Epithelial cell of proximal tubule (primary cell): ENCODE results near the gene IQCB1. TPM values are rescaled to one million over a fixed set of nuclear protein-coding genes. Genes with fewer than 3 reads are reported as not detected.

Experiments
- DNase-seq: peaks from one replicate; pipeline ENCODE4 v3.0.0-alpha.2; 2011; ENCODE audit warnings: low read depth
- H3K4me3 ChIP-seq: 2 replicates; pipeline ENCODE4 v1.5.1; 2011; ENCODE audit warnings: low read depth, mild to moderate bottlenecking, low read length
- total RNA-seq: library from RNA; depleted of rRNA; stranded (reverse); fragments of >200 nt; gene quantifications from 2 replicates; pipeline ENCODE4 v1.2.3, GENCODE V29; 2015
- TF ChIP-seq, protein P1 (sequence below): conservative IDR thresholded peaks from 2 replicates; pipeline ENCODE4 v1.5.1; 2012; ENCODE audit warnings: low read depth, mild to moderate bottlenecking, low read length

Gene IQCB1
- total RNA-seq, 1 donor from 2014 or later: 19.5 TPM

DNA sequence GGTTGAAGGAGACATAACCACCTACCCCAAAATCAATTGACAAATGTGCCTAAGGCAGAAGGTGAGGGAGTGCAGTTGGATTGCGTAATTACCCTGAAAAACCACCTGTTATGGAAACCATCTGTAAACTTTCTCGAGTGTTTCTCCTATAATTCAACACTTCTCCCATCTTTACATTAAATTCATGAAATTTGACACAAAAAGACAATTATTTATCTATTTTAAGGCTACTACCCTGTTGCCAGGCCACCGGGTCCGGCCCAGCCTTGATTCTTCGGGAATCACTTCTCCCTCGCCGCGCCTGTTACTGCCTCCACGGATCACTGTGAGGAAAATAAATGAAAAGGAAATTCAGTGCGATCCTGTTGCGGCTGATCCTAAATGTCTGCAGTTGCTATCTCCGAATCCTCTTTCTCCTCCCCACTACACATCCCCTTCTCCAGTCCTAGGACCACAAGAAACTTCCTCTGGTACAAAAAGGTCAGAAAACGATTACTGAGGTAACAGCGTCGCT, 646 bp downstream of the IQCB1 start:
- no peak for DNase-seq
- H3K4me3 ChIP-seq: peak overlapping the region; percentile 95
- TF ChIP-seq, protein P1, sequence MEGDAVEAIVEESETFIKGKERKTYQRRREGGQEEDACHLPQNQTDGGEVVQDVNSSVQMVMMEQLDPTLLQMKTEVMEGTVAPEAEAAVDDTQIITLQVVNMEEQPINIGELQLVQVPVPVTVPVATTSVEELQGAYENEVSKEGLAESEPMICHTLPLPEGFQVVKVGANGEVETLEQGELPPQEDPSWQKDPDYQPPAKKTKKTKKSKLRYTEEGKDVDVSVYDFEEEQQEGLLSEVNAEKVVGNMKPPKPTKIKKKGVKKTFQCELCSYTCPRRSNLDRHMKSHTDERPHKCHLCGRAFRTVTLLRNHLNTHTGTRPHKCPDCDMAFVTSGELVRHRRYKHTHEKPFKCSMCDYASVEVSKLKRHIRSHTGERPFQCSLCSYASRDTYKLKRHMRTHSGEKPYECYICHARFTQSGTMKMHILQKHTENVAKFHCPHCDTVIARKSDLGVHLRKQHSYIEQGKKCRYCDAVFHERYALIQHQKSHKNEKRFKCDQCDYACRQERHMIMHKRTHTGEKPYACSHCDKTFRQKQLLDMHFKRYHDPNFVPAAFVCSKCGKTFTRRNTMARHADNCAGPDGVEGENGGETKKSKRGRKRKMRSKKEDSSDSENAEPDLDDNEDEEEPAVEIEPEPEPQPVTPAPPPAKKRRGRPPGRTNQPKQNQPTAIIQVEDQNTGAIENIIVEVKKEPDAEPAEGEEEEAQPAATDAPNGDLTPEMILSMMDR: no peak

DNA sequence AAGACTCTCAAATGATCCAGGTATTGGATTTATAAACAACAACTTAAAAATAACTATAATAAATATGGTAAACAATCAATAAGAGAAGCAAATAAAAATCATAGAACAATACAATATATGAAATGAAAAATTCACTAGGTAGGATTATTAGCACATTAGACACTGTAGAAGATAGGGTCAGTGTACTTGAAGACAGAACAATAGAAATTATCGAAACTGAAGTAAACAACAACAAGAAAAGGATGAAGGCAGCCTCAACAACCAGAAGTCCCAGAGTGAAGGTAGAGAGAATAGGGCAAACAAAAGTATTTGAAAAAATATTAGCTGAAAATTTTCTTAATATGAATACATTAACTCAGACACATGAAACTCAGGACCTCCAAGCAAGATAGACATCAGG, 11.9 kb downstream of the IQCB1 start:
- no peak for DNase-seq
- no peak overlapping the region for H3K4me3 ChIP-seq
- TF ChIP-seq, protein P1: no peak

DNA sequence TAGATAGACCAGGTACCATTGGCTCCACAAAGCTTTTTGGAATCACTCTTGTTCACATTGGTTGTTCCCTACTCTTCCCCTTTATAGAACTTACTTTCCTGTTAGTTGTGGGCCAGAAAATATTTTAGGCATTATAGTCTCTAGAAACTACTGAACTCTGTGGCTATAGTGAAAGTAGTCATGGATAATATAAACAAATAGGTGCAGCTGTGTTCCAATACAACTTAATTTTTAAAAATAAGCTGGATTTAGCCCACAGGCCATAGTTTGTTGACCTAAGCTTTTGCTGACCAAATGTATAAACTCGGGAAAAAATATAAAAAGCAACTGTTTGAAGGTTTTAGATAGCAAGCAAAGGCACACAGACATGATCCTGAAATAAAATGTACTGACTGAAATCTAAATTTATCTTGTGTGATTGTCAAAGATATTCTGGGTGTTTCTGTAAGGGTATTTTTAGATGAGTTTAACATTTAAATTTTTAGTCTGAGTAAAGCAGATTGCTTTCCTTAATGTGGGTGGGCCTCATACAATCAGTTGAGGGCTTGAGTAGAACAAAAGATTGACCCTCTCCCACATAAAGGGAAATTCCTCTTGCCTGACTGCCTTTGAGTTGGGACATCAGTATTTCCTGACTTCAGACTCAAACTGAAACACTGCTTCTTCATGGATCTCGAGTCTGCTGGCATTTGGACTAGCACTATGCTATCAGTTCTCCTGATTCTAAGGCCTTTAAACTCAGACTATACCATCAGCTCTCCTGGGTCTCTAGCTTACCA, 13.2 kb downstream of the IQCB1 start:
- no peak for DNase-seq
- H3K4me3 ChIP-seq: no peak overlapping the region
- TF ChIP-seq, protein P1: no peak

DNA sequence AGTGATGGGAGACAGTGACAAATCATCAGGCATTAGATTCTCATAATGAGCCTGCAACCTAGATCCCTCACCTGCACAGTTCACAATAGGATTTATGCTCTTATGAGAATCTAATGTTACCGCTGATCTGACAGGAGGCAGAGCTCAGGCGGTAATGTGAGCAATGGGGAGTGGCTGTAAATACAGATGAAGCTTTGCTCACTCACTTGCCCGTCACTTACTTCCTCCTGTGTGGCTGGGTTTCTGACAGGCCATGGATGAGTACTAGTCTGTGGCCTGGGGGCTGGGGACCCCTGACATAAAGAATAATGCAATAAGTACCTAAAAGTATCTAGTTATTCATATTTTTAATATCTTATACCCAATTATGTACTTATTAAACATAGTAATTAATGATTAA, 15.6 kb downstream of the IQCB1 start:
- TF ChIP-seq, protein P1: no peak
- H3K4me3 ChIP-seq: no peak overlapping the region
- DNase-seq: no peak

DNA sequence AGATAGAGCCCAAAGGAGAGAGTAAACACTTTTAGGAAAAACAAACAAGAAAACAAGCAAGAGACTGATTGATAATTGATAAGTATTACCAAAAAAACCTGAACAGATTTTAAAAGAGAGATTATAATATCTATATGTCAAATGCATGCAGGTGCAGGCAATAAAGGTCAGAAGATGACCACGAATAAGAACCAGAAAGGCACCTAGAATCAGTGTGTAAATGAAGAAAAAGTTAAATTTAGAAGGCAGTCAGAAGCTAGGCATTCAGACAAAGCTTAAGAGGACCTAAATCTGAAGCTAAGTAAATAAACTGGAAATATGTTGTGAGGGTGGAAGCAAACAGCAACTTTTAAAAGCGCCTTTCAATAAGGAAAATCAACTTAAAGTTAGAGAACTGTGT, 16.3 kb downstream of the IQCB1 start:
- no peak overlapping the region for H3K4me3 ChIP-seq
- no peak for DNase-seq
- TF ChIP-seq, protein P1: no peak

DNA sequence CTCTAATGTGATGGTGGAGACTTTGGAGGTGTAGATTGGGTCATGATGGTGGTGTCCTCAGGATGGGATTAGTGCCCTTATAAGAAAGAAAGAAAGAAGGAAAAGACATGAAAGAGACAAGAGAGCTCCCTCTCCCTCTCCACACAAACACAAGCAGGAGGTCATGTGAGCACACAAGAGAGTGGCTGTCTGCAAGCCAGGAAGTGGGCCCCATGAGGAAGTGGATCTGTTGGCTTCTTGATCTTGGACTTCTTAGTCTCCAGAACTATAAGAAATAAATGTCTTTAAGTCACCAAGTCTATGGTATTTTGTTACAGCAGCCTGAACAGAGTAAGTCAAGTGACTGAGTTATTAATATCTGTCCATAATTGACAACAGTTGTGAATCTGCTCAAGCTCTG, 17.1 kb downstream of the IQCB1 start:
- no peak overlapping the region for H3K4me3 ChIP-seq
- TF ChIP-seq, protein P1: no peak
- DNase-seq: no peak

DNA sequence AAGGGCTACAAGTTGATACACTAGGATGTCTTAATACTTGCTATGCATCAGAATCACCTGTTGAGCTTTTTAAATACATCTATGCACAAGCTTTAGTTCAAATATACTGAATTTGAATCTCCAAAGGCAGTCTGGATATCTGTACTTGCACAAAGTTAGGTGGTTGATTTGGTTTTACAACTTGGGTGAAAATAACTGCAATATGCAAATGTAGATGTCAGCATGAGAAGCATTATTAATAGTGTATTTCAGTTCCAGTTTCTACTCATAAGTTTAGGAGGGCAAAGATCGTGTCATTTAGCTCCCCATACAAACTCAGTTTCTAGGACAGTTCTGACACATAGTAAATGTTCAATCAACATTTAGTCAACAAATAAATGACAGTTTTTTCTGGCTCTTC, 25.6 kb downstream of the IQCB1 start:
- TF ChIP-seq, protein P1: no peak
- DNase-seq: no peak
- no peak overlapping the region for H3K4me3 ChIP-seq
